H1 (cell line): ENCODE data around the gene GNAL.

ENCODE experiments used
- CREB1 ChIP-seq: IDR thresholded peaks from 2 replicates; pipeline ENCODE4 v1.6.1; 2012; ENCODE audit warnings: inconsistent platforms
- POLR2AphosphoS5 ChIP-seq: IDR thresholded peaks from 2 replicates; pipeline ENCODE4 v1.6.1; 2011; ENCODE audit warnings: low read depth, low read length
- RBBP5 ChIP-seq: IDR thresholded peaks from 2 replicates; pipeline ENCODE4 v1.7.1; 2012; ENCODE audit warnings: low read depth, mild to moderate bottlenecking, inconsistent platforms, low read length, moderate library complexity, borderline replicate concordance
- RFX5 ChIP-seq: IDR thresholded peaks from 2 replicates; pipeline ENCODE4 v1.6.1; 2011; ENCODE audit warnings: low read depth, low read length, improper control_type of control experiment, borderline replicate concordance
- TF ChIP-seq, protein P1 (sequence below), 3 experiments: IDR thresholded peaks; 1 replicate in 2 of 3; 2 replicates in 1 of 3; pipeline versions ENCODE4 v1.5.1 to v1.6.1; 2011; ENCODE audit warnings: low read length in 3 of 3, mild to moderate bottlenecking in 3 of 3, inconsistent platforms in 2 of 3, low read depth in 1 of 3, moderate library complexity in 1 of 3; ENCODE audit not compliant: insufficient read depth in 1 of 3; ENCODE audit errors: control extremely low read depth in 1 of 3
- TF ChIP-seq, protein P2 (sequence below): IDR thresholded peaks from 2 replicates; pipeline ENCODE4 v1.6.1; 2012; ENCODE audit warnings: inconsistent platforms

DNA sequence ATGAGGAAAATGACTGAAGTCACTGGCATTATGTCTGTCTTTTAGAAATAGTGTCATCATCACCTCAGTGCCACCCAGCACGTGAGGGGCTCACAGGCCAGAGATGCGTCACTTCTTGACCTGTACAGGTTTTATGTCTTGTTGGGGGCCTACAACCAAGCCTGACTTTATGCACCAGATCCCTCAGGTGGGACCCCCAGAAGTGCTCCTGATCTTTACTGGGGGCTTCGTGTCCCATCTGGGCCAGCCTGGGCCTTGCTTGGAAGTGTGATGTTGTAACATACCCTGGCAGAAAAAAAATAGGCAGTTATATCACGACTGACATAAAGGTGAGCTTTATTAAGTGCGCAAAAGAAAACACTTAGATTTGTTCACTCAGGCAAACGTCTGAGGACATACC is 21.5 kb upstream of the GNAL start:
- TF ChIP-seq CREB1 = no peak
- TF ChIP-seq, protein P1, sequence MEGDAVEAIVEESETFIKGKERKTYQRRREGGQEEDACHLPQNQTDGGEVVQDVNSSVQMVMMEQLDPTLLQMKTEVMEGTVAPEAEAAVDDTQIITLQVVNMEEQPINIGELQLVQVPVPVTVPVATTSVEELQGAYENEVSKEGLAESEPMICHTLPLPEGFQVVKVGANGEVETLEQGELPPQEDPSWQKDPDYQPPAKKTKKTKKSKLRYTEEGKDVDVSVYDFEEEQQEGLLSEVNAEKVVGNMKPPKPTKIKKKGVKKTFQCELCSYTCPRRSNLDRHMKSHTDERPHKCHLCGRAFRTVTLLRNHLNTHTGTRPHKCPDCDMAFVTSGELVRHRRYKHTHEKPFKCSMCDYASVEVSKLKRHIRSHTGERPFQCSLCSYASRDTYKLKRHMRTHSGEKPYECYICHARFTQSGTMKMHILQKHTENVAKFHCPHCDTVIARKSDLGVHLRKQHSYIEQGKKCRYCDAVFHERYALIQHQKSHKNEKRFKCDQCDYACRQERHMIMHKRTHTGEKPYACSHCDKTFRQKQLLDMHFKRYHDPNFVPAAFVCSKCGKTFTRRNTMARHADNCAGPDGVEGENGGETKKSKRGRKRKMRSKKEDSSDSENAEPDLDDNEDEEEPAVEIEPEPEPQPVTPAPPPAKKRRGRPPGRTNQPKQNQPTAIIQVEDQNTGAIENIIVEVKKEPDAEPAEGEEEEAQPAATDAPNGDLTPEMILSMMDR (IDR thresholded peaks at IDR 0.05; ENCODE audit: control extremely low read depth in 1 of 3, insufficient read depth in 1 of 3, low read depth in 1 of 3, low read length in 3 of 3) = no peak
- no peak for TF ChIP-seq RBBP5
- TF ChIP-seq, protein P2, sequence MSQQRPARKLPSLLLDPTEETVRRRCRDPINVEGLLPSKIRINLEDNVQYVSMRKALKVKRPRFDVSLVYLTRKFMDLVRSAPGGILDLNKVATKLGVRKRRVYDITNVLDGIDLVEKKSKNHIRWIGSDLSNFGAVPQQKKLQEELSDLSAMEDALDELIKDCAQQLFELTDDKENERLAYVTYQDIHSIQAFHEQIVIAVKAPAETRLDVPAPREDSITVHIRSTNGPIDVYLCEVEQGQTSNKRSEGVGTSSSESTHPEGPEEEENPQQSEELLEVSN = no peak
- no peak for TF ChIP-seq RFX5
- no peak for TF ChIP-seq POLR2AphosphoS5
